Keratinocyte (primary cell): ENCODE data around the gene STX16.

Experiments
- EZH2 ChIP-seq: IDR thresholded peaks from one replicate; pipeline ENCODE4 v1.6.1; 2012; ENCODE audit warnings: inconsistent platforms, mild to moderate bottlenecking, low read length, moderate library complexity
- TF ChIP-seq, protein P1 (sequence below), 3 experiments: IDR thresholded peaks in 1 of 3; conservative IDR thresholded peaks in 1 of 3; optimal IDR thresholded peaks in 1 of 3; 2 replicates in 2 of 3; 3 replicates in 1 of 3; pipeline versions ENCODE3 to v1.5.1; 2011; ENCODE audit warnings: low read length in 3 of 3, mild to moderate bottlenecking in 3 of 3, moderate library complexity in 2 of 3, control low read depth in 1 of 3, inconsistent platforms in 1 of 3; ENCODE audit not compliant: insufficient read depth in 2 of 3; ENCODE audit errors: extremely low read depth in 1 of 3

DNA sequence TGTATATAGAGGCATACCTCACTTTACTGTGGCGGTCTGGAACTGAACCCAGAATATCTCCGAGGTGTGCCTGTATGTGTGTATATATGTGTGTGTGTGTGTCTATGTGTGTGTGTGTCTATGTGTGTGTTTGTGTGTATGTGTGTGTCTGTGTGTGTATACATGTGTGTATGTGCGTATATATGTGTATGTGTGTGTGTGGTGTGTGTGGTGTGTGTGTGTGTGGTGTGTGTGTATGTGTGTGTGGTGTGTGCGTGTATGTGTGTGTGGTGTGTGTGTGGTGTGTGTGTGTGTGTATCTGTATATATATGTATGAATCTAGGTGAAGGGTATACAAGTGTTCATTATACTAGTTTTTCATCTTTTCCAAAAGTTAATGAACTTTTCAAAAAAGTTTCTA is 37.3 kb downstream of the STX16 start:
- TF ChIP-seq, protein P1, sequence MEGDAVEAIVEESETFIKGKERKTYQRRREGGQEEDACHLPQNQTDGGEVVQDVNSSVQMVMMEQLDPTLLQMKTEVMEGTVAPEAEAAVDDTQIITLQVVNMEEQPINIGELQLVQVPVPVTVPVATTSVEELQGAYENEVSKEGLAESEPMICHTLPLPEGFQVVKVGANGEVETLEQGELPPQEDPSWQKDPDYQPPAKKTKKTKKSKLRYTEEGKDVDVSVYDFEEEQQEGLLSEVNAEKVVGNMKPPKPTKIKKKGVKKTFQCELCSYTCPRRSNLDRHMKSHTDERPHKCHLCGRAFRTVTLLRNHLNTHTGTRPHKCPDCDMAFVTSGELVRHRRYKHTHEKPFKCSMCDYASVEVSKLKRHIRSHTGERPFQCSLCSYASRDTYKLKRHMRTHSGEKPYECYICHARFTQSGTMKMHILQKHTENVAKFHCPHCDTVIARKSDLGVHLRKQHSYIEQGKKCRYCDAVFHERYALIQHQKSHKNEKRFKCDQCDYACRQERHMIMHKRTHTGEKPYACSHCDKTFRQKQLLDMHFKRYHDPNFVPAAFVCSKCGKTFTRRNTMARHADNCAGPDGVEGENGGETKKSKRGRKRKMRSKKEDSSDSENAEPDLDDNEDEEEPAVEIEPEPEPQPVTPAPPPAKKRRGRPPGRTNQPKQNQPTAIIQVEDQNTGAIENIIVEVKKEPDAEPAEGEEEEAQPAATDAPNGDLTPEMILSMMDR (optimal IDR thresholded peaks at IDR 0.05 in 1 of 3, IDR thresholded peaks at IDR 0.05 in 1 of 3, conservative IDR thresholded peaks at IDR 0.05 in 1 of 3; ENCODE audit: extremely low read depth in 1 of 3, insufficient read depth in 2 of 3, low read length in 3 of 3): no peak
- no peak for TF ChIP-seq EZH2
